Choroid plexus epithelial cell (primary cell): ENCODE measurements around the gene EPHB3.

Experiments
- DNase-seq: peaks from one replicate; pipeline ENCODE4 v3.0.0-alpha.2; 2010; ENCODE audit warnings: low read depth
- H3K4me3 ChIP-seq: 2 replicates; pipeline ENCODE4 v1.5.1; 2011; ENCODE audit warnings: low read depth, mild to moderate bottlenecking, control low read depth, low read length, moderate library complexity
- TF ChIP-seq, protein P1 (sequence below): conservative IDR thresholded peaks from 2 replicates; pipeline ENCODE4 v1.5.1; 2011; ENCODE audit warnings: low read depth, mild to moderate bottlenecking, control low read depth, inconsistent platforms, low read length, moderate library complexity

EPHB3 gene

DNA sequence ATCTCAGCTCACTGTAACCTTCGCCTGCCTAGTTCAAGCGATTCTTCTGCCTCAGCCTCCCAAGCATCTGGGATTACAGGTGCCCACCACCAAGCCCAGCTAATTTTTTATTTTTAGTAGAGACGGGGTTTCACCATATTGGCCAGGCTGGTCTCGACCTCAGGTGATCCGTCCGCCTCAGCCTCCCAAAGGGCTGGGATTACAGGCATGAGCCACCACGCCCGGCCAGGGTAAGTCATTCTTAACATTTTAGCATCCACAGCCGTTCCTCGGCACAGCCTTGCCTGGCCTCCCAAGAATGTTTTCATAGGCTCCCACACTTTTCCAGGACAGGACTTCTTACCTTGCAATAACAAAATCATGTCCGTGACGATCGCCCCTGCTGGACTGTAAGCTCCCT, 8.7 kb upstream of the EPHB3 start:
- TF ChIP-seq, protein P1, sequence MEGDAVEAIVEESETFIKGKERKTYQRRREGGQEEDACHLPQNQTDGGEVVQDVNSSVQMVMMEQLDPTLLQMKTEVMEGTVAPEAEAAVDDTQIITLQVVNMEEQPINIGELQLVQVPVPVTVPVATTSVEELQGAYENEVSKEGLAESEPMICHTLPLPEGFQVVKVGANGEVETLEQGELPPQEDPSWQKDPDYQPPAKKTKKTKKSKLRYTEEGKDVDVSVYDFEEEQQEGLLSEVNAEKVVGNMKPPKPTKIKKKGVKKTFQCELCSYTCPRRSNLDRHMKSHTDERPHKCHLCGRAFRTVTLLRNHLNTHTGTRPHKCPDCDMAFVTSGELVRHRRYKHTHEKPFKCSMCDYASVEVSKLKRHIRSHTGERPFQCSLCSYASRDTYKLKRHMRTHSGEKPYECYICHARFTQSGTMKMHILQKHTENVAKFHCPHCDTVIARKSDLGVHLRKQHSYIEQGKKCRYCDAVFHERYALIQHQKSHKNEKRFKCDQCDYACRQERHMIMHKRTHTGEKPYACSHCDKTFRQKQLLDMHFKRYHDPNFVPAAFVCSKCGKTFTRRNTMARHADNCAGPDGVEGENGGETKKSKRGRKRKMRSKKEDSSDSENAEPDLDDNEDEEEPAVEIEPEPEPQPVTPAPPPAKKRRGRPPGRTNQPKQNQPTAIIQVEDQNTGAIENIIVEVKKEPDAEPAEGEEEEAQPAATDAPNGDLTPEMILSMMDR: no peak
- DNase-seq: no peak
- no peak overlapping the region for H3K4me3 ChIP-seq

DNA sequence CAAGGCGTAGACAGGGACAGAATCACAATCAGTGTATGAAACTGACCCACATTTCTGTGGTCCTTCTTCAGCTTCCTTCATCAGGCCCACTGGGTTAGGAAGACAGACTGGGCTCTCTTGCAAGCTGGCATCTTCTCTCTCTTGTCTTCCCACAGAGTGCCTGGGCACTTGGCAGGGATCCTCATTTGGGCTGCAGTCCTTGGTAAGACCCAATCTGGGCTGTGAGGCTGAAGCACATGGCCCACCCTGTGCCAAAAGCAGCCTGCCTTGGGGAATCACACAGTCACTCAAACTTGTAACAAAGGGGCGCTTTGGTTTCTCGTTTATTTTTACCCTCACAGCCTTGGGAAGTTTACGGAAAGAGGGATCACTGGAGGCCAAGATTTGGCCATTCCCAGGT, 8.2 kb upstream of the EPHB3 start:
- H3K4me3 ChIP-seq: no peak overlapping the region
- DNase-seq: no peak
- TF ChIP-seq, protein P1: no peak

DNA sequence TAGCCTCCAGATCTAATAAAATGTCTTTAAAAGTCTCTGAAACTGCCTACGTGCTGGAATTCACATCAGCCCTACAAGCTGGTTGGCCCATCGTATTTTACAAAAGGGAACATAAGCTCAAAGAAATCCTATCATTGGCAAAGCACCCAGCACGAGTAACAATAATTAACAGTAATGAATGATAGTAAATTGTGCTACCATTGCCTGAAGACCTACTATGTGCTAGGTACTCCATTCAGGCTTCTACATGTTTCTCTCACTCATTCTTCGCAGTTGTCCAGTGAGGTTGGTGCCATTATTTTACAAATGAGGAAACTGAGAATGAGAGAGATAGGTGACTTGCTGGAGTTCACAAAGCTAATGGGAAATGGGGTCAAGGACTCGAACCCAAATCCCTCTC, 7.1 kb upstream of the EPHB3 start:
- DNase-seq: no peak
- H3K4me3 ChIP-seq: no peak overlapping the region
- TF ChIP-seq, protein P1: no peak

DNA sequence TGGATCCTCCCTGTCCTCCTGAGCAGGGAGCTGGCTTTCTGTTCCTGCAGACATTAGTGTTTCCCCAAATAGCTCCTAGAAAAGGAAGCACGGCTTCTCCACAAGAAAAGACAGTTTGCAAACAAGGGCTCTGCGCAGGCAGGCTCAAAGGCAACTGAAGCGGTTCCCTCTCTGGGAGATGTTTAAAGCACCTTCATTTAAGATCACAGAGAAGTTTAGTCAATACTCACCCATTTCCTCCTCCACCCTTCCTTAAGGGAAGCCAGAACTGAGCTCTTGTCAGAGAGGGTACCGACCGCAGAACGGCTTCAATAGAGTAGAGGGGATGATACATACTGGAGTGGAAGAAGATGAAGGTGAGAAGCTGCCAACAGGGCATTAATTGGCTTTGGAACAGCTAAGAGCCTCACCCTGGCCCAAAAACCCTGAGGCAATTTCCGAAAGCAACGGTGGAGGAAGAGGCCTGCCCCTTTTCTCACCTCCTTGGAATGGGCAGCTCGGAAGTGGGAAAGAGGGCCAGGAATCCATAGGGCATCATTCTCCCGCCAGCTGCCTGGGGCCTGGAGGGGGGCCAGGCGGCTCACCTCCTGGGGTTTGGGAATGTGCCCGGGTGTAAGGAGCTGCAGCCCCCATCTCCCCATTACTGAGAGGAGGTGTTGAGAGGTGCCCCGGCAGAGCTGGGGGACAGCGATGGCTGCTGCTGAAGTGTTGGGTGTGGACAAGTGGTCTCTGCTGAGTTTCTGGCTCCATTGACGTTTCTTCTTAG, 4.8 kb upstream of the EPHB3 start:
- DNase-seq: no peak
- no peak overlapping the region for H3K4me3 ChIP-seq
- TF ChIP-seq, protein P1: no peak

DNA sequence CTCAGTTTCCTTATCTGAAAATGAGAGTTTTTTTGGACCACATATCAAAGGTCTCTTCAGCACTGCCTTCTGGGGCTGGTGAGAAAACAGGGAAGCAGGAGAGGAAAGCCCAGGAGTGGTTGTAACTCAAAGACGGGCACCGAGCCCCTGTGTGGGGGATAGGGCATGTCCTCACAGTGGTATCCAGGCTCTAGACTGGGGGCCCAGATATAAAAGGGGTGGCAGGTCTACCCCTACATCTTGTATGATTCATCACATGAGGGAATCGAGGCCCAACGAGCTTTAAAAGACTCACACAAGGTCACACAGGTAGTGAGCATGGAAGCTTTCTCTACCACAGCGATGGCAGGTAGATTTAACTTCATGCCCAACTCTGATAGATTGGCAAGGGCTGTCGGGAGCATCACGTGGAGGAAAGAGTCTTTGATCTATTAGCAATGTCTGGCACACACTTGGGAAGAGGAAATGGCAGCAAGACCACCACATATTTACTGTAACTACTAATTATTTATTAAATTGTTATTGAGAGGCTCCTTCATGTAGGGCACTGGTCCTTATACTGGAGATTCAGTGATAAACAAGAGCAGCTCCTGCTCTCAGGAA, 4.1 kb upstream of the EPHB3 start:
- no peak overlapping the region for H3K4me3 ChIP-seq
- TF ChIP-seq, protein P1: no peak
- no peak for DNase-seq

DNA sequence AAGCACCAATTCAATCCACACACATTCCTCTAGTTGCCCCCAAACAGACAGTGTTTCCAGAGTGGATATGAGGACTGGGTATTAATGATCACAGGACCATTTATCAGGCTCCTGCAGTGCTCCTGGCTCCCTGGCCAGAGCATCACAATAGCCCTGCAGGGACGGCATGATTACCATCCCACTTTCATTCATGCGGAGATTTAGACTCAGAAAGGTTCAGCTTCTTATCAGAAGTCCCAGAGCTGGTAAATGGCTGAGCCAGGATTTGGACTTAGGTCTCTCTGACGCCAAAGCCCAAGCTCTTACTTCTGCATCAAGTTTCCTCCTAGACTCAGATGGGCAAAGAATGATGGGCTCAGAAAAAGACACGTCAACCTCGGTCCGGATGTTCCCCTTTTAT, 2.9 kb upstream of the EPHB3 start:
- DNase-seq: no peak
- TF ChIP-seq, protein P1: no peak
- no peak overlapping the region for H3K4me3 ChIP-seq

DNA sequence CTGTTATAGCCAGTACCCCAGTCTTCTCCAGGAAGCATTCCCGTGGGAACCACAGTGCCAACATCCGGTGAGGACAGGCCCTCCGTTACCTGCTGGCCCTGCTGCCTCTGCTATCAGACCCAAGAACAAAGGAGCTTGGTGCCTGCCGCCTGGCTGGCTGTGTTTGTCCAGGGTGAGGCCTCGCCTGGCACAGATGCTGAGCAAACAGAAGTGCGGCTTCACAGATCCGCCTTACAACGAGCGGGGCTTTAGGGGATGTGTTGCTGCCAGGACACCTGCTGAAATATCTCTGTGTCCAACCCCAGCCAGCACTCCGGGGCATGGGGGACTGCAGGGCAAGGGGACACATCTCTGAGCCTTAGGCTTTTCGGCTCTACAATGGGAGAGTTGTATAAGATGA, 2.2 kb upstream of the EPHB3 start:
- no peak overlapping the region for H3K4me3 ChIP-seq
- TF ChIP-seq, protein P1: no peak
- no peak for DNase-seq
